ENCODE results near the gene FBXW9.
A peak's percentile ranks its signal among the peaks of the same experiment; 100 is the strongest.

Gene FBXW9

GRCh38 chr19:12669270-12670158 is 26.9 kb downstream of the FBXW9 start:
- ATAC-seq (ENCODE audit: low read depth) = peak; percentile 22
- TF ChIP-seq CTCF (IDR thresholded peaks at IDR 0.05; ENCODE audit: poor library complexity, severe bottlenecking) = no peak
- peaks cover 28% of the 10 kb centered on the region for H3K36me3 ChIP-seq (ENCODE audit: low read depth)
- no peaks in the 10 kb centered on the region for H3K9me3 ChIP-seq (ENCODE audit: severe bottlenecking)
- no peaks in the 10 kb centered on the region for H3K27me3 ChIP-seq (ENCODE audit: insufficient read depth, poor library complexity, severe bottlenecking)
- peak overlapping the region; percentile 76 for H3K27ac ChIP-seq (ENCODE audit: poor library complexity, severe bottlenecking)
- peak overlapping the region; percentile 82 for H3K4me3 ChIP-seq (ENCODE audit: severe bottlenecking)
- H3K4me1 ChIP-seq (ENCODE audit: insufficient read depth, poor library complexity, severe bottlenecking) = no peaks in the 10 kb centered on the region
- DNase-seq (ENCODE audit: low spot score) = no peak

- no peak for TF ChIP-seq CTCF (IDR thresholded peaks at IDR 0.05; ENCODE audit: poor library complexity, severe bottlenecking)
- Histone ChIP-seq H3K4me3 (ENCODE audit: severe bottlenecking) (peak overlapping the region; percentile 82), H3K9me3 (ENCODE audit: severe bottlenecking) (no peaks in the 10 kb centered on the region), H3K27me3 (ENCODE audit: insufficient read depth, poor library complexity, severe bottlenecking) (no peaks in the 10 kb centered on the region), H3K36me3 (ENCODE audit: low read depth) (peaks cover 26% of the 10 kb centered on the region), H3K4me1 (ENCODE audit: insufficient read depth, poor library complexity, severe bottlenecking) (no peaks in the 10 kb centered on the region), H3K27ac (ENCODE audit: poor library complexity, severe bottlenecking) (peak overlapping the region; percentile 76)
- DNase-seq (ENCODE audit: low spot score) = no peak
- peak; percentile 17 for ATAC-seq (ENCODE audit: low read depth)
Observed at GRCh38 chr19:12668932-12669269, 27.5 kb downstream of the FBXW9 start.

- TF ChIP-seq CTCF (IDR thresholded peaks at IDR 0.05; ENCODE audit: poor library complexity, severe bottlenecking) = no peak
- Histone ChIP-seq H3K36me3 (ENCODE audit: low read depth) (peaks cover 25% of the 10 kb centered on the region), H3K27me3 (ENCODE audit: insufficient read depth, poor library complexity, severe bottlenecking) (no peaks in the 10 kb centered on the region), H3K4me1 (ENCODE audit: insufficient read depth, poor library complexity, severe bottlenecking) (no peaks in the 10 kb centered on the region), H3K4me3 (ENCODE audit: severe bottlenecking) (peak overlapping the region; percentile 82), H3K27ac (ENCODE audit: poor library complexity, severe bottlenecking) (peak overlapping the region; percentile 76), H3K9me3 (ENCODE audit: severe bottlenecking) (no peaks in the 10 kb centered on the region)
- ATAC-seq (ENCODE audit: low read depth) (no peak), DNase-seq (ENCODE audit: low spot score) (no peak)
Observed at GRCh38 chr19:12668346-12668745, 28.1 kb downstream of the FBXW9 start.

- Histone ChIP-seq H3K36me3 (ENCODE audit: low read depth) (peaks cover 29% of the 10 kb centered on the region), H3K9me3 (ENCODE audit: severe bottlenecking) (no peaks in the 10 kb centered on the region), H3K4me3 (ENCODE audit: severe bottlenecking) (no peak overlapping the region), H3K27me3 (ENCODE audit: insufficient read depth, poor library complexity, severe bottlenecking) (no peaks in the 10 kb centered on the region), H3K4me1 (ENCODE audit: insufficient read depth, poor library complexity, severe bottlenecking) (no peaks in the 10 kb centered on the region), H3K27ac (ENCODE audit: poor library complexity, severe bottlenecking) (no peak overlapping the region)
- no peak for TF ChIP-seq CTCF (IDR thresholded peaks at IDR 0.05; ENCODE audit: poor library complexity, severe bottlenecking)
- DNase-seq (ENCODE audit: low spot score) (no peak), ATAC-seq (ENCODE audit: low read depth) (no peak)
Observed at GRCh38 chr19:12667731-12668302, 28.6 kb downstream of the FBXW9 start.
